Kidney (tissue), 14 donors: ENCODE measurements around the gene RIC8B. TPM values are rescaled to one million over a fixed set of nuclear protein-coding genes. Genes with fewer than 3 reads are reported as not detected.

Source experiments
- DNase-seq, 5 donors: peaks; one replicate each; pipeline ENCODE4 v3.0.0-alpha.2; 2013 to 2020
- FAIRE-seq: peaks from 2 replicates; lab custom pipeline; 2012; peaks lifted over from hg19 to GRCh38; lab: Jason Lieb, UNC
- H3K27ac ChIP-seq, 2 donors: one replicate each; pipeline ENCODE4 v1.7.0; 2013; ENCODE audit warnings: low read depth in 2 of 2, low read length in 2 of 2, inconsistent platforms in 1 of 2
- H3K27me3 ChIP-seq: one replicate; pipeline ENCODE4 v1.7.1; 2013; ENCODE audit warnings: low read length, inconsistent platforms; ENCODE audit not compliant: control insufficient read depth, insufficient read depth
- H3K36me3 ChIP-seq, 3 donors: one replicate each; pipeline versions ENCODE4 v1.7.0 to v1.7.1; 2013; ENCODE audit warnings: low read length in 3 of 3, control low read depth in 1 of 3, inconsistent platforms in 1 of 3; ENCODE audit not compliant: insufficient read depth in 3 of 3, control insufficient read depth in 2 of 3
- H3K4me1 ChIP-seq, 3 donors: one replicate each; pipeline versions ENCODE4 v1.7.0 to v1.7.1; 2013; ENCODE audit warnings: low read length in 3 of 3, inconsistent platforms in 1 of 3, low read depth in 1 of 3; ENCODE audit not compliant: control insufficient read depth in 2 of 3, insufficient read depth in 2 of 3
- H3K4me3 ChIP-seq, 3 donors: one replicate each; pipeline versions ENCODE4 v1.7.0 to v1.8.1; 2013; ENCODE audit warnings: low read length in 3 of 3, control low read depth in 1 of 3, inconsistent platforms in 1 of 3
- H3K9ac ChIP-seq, 3 donors: one replicate each; pipeline versions ENCODE4 v1.7.0 to v1.7.1; 2013; ENCODE audit warnings: low read length in 3 of 3, control low read depth in 1 of 3, inconsistent platforms in 1 of 3
- H3K9me3 ChIP-seq, 3 donors: one replicate each; pipeline versions ENCODE4 v1.7.0 to v1.7.1; 2013; ENCODE audit warnings: low read length in 3 of 3, control low read depth in 1 of 3, inconsistent platforms in 1 of 3; ENCODE audit not compliant: control insufficient read depth in 2 of 3, insufficient read depth in 1 of 3
- CTCF ChIP-seq: IDR thresholded peaks from 3 replicates; pipeline ENCODE4 v1.5.1; 2012; ENCODE audit warnings: mild to moderate bottlenecking, moderate library complexity, borderline replicate concordance; ENCODE audit not compliant: insufficient read depth; ENCODE audit errors: extremely low read depth
- intact Hi-C: fragments of 100-400 bp; cut with DNase I; formaldehyde crosslinking; loops from one replicate; pipeline ENCODE4 v1.11.1; 2022
- polyA plus RNA-seq: library from polyadenylated mRNA; stranded (reverse); fragments of 350-450 nt; fragmentation: Illumina TruSeq; extraction: RNeasy Lipid Tissue Mini Kit (QIAGEN cat#74804); gene quantifications from one replicate; pipeline ENCODE4 v1.2.3, GENCODE V29; 2014; ENCODE audit warnings: low read depth, low replicate concordance; ENCODE audit not compliant: insufficient read depth
- total RNA-seq: library from RNA; stranded (reverse); fragmentation: NEBNext Ultra II Directional; extraction: Animal tissue kit (Norgen Biotek cat#: 25700); gene quantifications from one replicate; pipeline ENCODE4 v1.2.1, GENCODE V29; 2021
- donor health status: control.
- donor health status: control.
- donor health status: control.
- donor health status: control.
- donor health status: control.
- donor health status: DM: yes; HTN: yes; CAD: no.
- donor health status: Normal renal cell carcinoma (clear cell type).

The RIC8B gene
- total and polyA plus RNA-seq, 2 donors from 2014 or later: 7.7 to 18.0 TPM

GRCh38 chr12:106736051-106736957 lies 38.2 kb upstream of the RIC8B start:
- Histone ChIP-seq H3K27ac (no peak overlapping the region), H3K4me1 (no peaks in the 10 kb centered on the region), H3K27me3 (no peaks in the 10 kb centered on the region), H3K36me3 (no peaks in the 10 kb centered on the region), H3K9ac (no peak overlapping the region), H3K4me3 (no peak overlapping the region), H3K9me3 (no peaks in the 10 kb centered on the region)
- FAIRE-seq (no peak), DNase-seq (no peak)
- intact Hi-C loops: no loop called here
- TF ChIP-seq CTCF: peak; percentile 17

- Histone ChIP-seq H3K4me1 (no peaks in the 10 kb centered on the region), H3K4me3 (no peak overlapping the region), H3K9ac (no peak overlapping the region), H3K9me3 (no peaks in the 10 kb centered on the region), H3K27ac (no peak overlapping the region), H3K27me3 (no peaks in the 10 kb centered on the region), H3K36me3 (no peaks in the 10 kb centered on the region)
- FAIRE-seq (no peak), DNase-seq (no peak)
- intact Hi-C loops: no loop called here
- no peak for TF ChIP-seq CTCF
Measured at GRCh38 chr12:106739318-106739717, 35.2 kb upstream of the RIC8B start.

- no peak overlapping the region for H3K9ac ChIP-seq
- DNase-seq: peak in 1 of 5 donors; percentile 19
- no peaks in the 10 kb centered on the region for H3K27me3 ChIP-seq
- intact Hi-C loops: no loop called here
- H3K4me3 ChIP-seq: no peak overlapping the region
- H3K27ac ChIP-seq: no peak overlapping the region
- TF ChIP-seq CTCF: no peak
- FAIRE-seq: no peak
- no peaks in the 10 kb centered on the region for H3K36me3 ChIP-seq
- no peaks in the 10 kb centered on the region for H3K4me1 ChIP-seq
- H3K9me3 ChIP-seq: no peaks in the 10 kb centered on the region
Measured at GRCh38 chr12:106739815-106740530, 34.5 kb upstream of the RIC8B start.
